H1 (cell line): ENCODE measurements around the gene MYLK.

Experiments used
- EZH2 ChIP-seq: fragments of 200-600 bp; sonication (generic); IDR thresholded peaks from 2 replicates; pipeline ENCODE4 v1.7.1; 2012; ENCODE audit warnings: low read depth, mild to moderate bottlenecking, moderate library complexity, low read length, inconsistent platforms; ENCODE audit not compliant: severe bottlenecking
- GABPA ChIP-seq: IDR thresholded peaks from 2 replicates; pipeline ENCODE4 v1.6.1; 2011; ENCODE audit warnings: mild to moderate bottlenecking, low read length, moderate library complexity, borderline replicate concordance; ENCODE audit not compliant: insufficient read depth
- POLR2A ChIP-seq, 2 experiments: IDR thresholded peaks; 1 replicate in 1 of 2; 2 replicates in 1 of 2; pipeline ENCODE4 v1.6.1; 2011; ENCODE audit warnings: low read depth in 2 of 2, low read length in 2 of 2, mild to moderate bottlenecking in 2 of 2; ENCODE audit errors: control extremely low read depth in 1 of 2
- RFX5 ChIP-seq: IDR thresholded peaks from 2 replicates; pipeline ENCODE4 v1.6.1; 2011; ENCODE audit warnings: low read depth, low read length, improper control_type of control experiment, borderline replicate concordance
- TF ChIP-seq, protein P1 (sequence below), 3 experiments: IDR thresholded peaks; 1 replicate in 2 of 3; 2 replicates in 1 of 3; pipeline versions ENCODE4 v1.5.1 to v1.6.1; 2011; ENCODE audit warnings: low read length in 3 of 3, mild to moderate bottlenecking in 3 of 3, inconsistent platforms in 2 of 3, low read depth in 1 of 3, moderate library complexity in 1 of 3; ENCODE audit not compliant: insufficient read depth in 1 of 3; ENCODE audit errors: control extremely low read depth in 1 of 3

DNA sequence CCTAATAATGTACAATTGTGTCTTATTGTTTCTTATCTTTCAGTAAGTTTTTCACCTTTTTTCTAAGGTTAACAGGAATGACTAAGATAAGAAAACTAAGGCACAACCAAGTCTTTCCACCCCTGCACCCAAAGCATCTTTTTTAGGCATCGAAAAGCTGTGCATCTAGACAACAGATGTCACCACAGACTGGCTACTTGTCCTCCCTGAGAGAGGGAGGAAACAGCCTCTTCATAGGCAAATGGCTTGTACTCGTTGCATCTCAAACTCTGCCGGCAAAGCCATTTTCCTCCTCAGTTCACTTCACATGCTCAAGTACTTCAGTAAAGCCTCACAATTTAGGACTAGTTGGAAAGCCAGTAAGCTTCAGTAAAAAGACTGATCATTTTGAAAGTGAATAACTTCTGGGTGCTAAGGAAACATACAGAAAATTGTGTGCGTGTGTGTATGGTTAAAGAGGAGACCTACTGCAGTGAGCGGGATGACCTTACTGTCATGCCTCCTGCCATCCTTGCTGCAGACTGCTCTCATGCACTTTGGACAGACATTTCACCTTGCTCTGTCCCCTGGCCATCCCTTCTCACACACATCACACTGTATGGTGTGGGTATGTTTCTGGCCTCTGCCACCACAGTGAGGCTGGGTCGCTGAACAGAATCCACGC is 262.8 kb downstream of the MYLK start:
- TF ChIP-seq GABPA (no peak), RFX5 (no peak), POLR2A (IDR thresholded peaks at IDR 0.05; ENCODE audit: control extremely low read depth in 1 of 2, low read depth in 2 of 2, low read length in 2 of 2) (no peak), EZH2 (no peak)
- TF ChIP-seq, protein P1, sequence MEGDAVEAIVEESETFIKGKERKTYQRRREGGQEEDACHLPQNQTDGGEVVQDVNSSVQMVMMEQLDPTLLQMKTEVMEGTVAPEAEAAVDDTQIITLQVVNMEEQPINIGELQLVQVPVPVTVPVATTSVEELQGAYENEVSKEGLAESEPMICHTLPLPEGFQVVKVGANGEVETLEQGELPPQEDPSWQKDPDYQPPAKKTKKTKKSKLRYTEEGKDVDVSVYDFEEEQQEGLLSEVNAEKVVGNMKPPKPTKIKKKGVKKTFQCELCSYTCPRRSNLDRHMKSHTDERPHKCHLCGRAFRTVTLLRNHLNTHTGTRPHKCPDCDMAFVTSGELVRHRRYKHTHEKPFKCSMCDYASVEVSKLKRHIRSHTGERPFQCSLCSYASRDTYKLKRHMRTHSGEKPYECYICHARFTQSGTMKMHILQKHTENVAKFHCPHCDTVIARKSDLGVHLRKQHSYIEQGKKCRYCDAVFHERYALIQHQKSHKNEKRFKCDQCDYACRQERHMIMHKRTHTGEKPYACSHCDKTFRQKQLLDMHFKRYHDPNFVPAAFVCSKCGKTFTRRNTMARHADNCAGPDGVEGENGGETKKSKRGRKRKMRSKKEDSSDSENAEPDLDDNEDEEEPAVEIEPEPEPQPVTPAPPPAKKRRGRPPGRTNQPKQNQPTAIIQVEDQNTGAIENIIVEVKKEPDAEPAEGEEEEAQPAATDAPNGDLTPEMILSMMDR (IDR thresholded peaks at IDR 0.05; ENCODE audit: control extremely low read depth in 1 of 3, insufficient read depth in 1 of 3, low read depth in 1 of 3, low read length in 3 of 3): no peak
